ENCODE data around the gene TLR9.
"Not testable (repeated sequence)": the region's sequence is repeated elsewhere in the genome, so short reads cannot be mapped to it uniquely, and the experiment has no call there.

TLR9 gene

DNA sequence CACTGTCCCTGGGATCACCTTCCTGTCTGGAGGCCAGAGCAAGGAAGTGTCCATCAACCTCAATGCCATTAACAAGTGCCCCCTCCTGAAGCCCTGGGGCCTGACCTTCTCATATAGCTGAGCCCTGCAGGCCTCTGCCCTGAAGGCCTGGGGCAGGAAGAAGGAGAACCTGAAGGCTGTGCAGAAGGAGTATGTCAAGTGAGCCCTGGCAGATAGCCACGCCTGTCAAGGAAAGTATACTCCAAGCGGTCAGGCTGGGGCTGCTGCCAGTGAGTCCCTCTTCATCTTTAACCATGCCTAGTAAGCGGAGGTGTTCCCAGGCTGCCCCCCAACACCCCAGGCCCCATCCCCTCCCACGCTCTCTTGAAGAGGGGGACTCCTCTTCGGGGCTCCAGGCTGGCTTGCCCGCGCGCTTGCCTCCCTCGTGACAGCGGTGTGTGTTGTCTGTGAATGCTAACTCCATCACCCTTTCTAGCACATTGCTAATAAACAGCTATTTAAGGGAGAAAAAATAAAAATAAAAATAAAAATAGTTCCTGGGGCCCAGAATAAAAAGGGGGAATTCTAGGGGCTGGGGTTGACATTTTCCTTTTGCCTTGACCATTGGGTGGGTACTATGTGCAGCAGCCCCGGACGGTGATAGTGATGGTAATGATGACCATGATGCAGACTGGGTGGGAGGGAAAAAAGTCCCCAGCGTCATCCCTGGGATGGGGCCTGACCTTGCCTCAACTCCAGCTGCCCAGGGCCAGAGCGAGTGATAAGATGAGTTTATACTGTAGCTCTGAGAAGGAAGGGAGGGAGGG is 30.8 kb downstream of the TLR9 start:
- no peak for DNase-seq

DNA sequence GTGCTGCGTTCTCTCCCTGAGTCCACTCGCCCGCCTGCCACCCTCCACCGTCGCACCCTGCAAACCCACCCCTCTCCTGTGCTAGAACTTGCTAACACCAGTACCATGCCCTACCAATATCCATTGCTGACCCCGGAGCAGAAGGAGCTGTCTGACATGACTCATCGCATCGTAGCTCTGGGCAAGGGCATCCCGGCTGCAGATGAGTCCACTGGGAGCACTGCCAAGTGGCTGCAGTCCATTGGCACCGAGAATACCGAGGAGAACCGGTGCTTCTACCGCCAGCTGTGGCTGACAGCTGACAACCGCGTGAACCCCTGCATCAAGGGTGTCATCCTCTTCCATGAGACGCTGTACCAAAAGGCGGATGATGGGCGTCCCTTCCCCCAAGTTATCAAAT is 32.4 kb downstream of the TLR9 start:
- no peak for DNase-seq

DNA sequence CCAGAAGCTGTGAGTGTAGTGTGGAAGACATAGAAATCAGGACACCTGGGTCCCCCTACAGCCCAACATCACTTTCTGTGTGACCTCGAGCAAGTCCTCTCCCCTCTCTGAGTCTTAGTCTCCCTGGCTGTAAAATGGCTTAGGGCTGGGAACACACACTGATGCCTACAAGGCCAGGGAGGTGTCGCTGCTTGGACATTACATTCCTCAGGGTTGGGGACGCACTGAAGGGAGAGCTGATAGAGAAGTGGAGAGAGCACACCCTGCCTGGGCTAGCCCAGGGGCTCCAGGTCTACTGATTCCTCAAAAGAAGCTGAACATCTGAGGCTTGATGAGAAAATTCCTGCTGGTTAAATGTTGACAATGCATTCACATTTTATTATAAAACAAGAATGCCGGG is 33.8 kb downstream of the TLR9 start:
- DNase-seq, result no peak

DNA sequence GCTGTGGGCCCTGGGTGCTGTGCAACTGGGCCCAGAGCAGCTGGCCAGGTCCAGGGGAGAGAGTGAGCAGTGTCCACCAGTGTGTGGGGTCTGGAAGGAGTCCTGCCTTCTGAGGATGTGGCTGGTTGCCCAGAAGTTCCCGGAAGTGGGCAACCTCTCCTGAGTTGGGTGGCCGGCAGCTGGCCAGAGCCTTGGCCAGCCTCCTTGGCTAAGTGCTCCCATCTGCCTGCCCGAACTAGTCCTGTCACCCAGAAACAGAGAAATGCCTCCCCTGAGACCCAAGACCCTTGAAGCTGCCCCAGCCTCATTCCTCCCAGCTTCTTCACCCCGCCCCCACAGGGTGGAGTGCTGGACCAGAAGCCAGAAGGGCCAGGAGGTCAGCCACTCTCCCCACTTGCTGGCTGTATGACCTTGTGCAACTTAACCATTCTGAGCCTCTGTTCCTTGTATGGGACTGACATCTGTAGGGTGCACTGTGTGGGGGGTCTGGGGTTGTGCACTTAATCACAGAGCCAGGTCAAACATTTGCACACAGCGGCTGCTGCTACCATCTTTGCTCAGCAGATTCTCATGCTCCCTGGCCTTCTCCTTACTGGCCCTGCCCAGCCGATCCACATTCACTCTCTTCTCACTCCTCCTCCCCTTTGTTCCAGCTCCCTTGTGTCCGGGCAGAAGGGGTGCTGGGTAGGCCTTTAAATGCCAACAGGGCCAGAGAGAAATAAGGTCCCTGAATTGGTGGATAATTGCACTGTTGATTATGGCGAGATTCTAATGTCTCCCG is 35.0 kb downstream of the TLR9 start:
- DNase-seq, result no peak

DNA sequence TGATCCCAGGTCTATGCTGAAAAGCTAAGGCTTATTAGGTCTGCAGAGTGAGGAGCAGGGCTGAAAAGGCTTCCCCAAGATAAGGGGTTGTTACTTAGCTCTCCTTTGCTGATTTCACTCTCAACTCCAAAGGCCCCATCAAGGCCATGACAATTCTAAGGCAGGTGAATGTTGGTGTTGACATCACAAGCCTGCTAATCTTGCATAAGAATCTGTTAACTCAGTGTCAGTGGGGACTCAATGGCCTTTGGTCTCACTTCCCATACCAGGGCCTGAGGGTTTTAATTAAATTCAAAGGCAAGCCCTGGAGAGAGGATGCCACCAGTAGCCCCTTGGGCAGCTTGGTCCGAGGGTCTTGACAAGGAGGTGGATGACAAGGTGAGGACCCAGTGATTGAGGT is 36.9 kb downstream of the TLR9 start:
- no peak for DNase-seq

DNA sequence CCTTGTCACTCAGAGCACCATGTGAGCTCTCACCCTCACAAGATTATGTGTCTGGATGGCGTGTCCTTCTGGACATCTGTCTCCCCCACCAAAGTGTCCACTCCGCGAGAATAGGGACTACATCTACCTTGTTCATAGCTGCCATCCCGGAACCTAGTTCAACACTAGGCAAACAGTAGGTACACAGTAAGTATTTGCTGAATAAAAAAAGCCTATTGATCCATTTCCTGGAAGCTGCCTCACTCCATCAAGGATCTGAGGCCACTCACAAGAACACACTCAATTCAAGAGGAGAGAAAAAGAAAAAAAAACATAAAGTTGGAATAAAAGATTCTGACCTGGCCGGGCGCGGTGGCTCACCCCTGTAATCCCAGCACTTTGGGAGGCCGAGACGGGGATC is 38.7 kb downstream of the TLR9 start:
- no peak for DNase-seq

DNA sequence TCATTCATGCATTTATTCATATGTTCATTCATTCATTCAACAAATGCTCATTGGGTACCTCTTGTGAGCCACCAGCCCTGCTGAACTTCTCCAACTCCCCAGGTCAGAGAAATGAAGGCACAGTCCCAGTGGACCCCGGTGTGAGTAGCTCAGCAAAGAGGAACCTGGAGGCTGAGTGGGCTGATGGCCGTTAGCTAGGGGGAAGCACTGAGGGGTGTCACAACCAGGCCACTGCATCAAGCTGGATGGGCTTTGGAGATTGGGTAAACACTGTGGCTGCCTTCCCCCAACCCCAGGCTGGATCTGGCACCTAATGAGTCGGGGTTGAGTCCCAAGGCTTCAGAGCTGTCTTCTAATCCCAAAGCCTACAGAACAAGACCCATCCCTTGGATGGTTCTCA is 39.6 kb downstream of the TLR9 start:
- DNase-seq, result no peak

DNA sequence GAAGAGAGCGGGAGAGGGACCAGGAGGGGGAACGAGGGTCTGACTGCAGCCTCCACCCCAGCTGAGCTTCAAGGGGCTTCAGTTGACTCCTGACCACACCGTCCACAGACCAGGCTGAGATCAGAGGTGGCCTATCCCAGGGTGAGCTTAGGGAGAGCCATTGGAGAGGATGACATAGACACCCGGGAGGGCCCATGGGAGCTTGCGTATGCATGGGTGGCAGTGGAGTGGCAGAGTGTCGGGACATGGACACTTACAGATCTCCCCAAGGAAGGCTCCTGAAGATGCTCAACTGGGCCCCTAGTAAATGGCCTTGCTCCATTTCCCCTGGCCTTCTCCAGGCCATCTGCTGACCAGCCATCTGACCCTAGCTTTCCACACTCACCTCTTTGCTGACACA is 40.1 kb downstream of the TLR9 start:
- DNase-seq, result no peak

DNA sequence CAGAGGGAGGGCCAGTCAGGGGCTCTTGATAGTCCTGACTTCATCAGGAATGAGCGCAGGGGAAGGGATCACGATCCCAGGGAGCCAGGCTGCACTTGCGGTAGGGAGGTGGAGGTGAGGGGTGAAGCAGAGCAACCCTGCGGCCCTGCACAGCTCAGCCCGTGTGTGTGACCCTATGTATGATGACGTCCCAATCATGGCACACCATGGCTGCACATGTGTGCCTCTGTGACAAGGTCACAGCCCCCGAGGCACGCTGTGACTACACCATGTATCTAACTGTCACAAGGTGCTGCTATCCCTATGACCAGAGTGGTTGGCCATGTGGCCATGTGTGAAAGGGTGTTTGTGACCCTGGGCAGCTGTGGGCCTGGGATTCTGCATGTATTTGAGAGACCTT is 40.8 kb downstream of the TLR9 start:
- DNase-seq, result no peak

DNA sequence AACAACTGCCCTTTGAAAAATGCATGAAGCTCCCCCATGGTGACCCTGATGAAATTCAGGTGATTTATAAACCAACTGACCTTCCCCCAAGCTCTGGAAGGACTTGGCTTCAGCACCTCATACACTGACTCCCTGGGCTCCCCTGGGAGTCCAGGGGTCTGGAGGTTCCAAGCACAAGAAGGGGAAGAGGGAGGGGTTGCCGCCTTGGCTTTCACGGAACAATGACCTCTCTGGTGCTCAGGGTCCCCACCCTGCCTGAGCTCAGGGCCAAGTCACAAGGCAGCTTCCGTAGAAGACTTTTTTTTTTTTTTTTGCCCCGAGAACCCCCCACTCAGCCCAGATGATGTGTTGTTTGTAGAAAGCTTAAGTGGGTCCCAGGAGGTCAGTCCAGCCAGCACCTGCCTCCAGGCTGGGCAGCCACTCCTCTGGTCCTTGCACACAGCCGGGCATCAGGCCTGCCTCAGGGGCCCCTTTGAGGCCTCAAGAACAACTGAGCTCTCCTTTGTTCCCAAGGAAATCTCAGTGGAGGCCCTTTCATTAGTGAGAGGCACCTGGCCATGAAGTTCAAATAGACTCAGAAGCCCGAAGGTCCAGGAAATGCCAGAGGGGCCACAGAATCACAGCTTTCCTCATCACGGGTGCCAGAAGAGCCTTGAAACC is 41.5 kb downstream of the TLR9 start:
- no peak for DNase-seq

DNA sequence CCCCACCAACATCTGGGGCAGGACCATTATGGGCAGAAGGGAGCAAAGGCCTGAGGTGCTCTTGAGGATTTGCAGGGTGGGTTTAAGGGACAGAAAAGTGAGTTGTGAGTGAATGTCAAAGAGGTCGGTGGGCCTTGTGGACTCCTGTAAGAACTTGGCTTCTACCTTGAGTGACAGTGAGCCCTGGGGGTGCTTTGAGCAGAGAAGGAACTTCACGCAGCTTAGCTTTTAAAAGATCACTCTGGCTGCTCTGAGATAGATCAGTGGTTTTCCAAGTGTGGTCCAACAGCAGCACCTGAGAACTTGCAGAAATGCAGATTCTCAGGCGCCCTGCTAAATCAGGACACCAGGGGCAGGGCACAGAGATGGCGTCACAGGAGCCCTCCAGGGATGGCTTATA is 42.8 kb downstream of the TLR9 start:
- DNase-seq, result no peak

DNA sequence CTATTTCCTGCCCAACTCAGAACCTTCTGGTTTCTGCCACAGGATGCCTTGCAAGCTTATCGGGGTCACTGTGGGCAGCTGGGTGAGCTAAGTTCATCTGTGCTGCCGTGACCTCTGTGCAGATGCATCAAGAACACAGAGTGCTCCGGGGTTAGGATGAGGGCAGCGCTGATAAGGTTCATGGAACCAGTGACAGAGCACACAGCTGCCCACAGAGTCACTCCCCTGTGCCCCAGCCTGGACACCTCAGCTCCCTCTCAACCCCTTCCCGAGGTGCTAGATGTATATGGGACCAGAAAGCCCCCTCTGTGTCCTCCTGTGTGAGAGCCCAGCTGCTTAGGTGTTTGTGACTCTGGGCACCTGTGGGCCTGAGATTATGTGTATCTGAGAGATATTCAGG is 43.2 kb downstream of the TLR9 start:
- DNase-seq, result no peak

DNA sequence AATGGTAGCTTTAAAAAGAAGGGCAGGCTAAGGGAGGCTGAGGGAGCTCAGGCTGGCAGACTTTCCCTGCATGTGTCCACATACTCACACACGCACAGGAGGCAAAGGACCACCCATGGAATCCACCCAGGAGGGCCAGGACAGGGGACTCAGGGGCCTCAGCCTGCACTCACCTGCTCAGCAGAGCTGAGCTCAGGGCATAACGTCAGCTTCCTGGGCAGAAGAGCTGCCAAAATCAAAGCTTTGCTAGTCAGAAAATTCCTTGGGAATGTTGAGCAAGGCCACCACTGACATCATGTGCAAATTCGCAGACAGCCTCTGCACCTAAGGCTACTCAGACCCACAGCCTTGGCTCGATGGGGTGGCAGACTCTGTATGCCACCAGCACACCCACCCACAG is 43.9 kb downstream of the TLR9 start:
- no peak for DNase-seq

DNA sequence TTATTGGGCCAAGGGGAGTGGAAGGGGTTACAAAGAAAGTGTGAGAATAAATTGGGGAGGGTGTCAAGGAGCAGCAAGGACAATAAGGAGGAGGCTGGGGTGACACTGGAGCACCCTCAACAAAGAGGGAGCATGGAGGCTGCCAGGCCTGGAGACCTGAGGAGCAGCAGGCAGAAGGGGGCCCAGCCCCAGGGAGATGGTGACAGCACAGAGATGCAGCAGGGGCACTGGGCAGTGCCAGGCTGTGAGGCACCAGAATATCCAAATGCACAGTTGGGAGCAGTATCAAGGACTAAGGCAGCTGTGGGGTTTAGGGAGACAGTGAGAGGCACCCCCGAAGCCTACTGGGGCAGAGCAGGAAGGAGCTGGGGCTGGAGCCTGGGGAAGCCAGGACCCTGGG is 46.9 kb downstream of the TLR9 start:
- DNase-seq, result no peak

DNA sequence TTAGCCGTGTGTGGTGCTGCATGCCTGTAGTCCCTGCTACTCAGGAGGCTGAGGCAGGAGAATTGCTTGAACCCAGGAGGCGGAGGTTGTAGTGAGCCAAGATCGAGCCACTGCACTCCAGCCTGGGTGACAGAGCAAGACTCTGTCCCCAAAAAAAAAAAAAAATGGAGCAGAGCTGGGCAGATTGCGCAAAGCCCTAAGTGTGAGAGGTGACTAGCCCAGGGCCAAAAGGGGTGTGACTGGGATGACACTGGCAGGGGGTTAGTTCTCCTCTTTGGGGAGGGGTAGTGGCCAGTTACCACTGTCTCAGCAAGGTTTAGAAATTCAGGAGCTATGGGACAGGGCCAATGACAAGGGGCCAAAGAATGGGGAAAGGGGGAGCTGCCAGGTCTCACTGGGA is 47.3 kb downstream of the TLR9 start:
- not testable (repeated sequence) for DNase-seq

DNA sequence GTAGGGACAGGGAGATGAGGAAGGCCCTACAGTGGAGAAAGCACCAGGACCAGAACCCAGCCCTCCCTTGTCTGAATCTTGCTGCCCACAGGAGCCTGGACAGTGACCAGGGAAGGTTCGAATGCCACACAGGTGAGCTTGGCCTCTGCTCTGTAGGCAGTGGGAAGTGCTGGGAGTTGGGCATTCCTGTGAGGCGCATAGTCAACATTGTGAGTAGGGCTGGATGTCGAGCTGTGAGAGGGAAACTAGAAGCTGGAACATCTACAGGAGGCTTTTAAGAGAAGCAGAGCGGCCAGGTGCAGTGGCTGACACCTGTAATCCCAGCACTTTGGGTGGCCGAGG is 47.8 kb downstream of the TLR9 start:
- no peak for DNase-seq

DNA sequence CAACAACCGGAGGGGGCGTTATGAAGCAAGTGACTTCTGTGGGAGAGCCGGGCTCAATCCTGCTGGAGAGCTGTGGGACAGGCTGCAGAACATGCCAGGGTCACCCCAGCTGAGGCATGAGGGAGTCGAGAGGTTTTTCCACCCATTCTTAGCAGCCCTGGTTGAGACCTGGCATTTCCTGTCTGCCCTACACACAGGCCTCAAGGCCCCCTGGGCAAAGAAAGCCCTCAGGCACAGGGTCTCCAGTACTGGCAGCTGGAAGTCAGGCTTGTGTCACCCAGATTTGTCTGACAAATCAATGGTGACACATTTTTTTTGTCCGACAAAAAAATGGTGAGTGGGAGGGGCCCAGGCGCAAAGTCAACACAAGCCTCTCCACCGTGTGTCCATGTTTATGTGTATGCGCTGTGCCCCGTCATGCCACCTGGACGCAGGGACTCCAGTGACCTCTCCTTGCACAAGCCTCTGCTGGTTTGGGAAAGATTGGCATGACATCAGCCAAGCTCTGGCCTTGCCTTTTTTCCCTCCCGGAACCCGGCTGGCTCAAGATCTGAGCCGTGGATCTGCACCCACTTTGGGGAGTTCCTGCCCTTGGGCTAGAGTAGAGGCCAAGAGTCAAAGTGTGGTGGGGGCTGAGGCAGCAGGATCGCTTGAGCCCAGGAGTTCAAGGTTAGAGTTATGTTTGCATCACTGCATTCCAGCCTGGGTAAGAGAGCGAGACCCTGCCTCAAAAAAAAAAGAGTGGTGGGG is 48.3 kb downstream of the TLR9 start:
- DNase-seq, result no peak

DNA sequence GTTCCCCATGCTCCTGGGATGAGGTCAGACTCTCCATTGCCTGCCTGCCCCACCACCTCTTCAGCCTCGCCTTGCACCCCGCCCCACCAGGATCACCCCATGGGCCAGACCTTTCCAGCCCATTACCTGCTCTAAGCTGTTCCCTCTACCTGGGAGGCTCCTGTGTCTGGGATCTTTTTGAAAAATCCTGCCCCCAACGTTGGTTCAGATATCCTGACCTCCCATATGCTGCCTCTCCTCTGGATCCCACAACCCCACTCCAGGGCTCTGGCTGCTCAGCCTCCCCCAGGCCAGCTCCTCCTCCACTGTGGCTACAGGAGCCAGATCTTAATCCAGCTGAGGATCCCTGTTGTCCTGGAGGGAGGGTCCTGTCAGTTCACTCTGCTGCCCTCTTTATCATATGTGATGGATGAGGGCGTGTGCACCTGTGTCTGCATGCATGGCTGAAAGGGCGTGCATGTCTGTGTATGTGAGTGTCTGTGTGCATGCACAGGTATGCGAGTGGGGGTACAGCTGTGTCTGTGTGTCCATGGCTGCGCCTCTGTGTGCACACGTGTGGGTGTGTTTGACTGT is 49.2 kb downstream of the TLR9 start:
- no peak for DNase-seq

DNA sequence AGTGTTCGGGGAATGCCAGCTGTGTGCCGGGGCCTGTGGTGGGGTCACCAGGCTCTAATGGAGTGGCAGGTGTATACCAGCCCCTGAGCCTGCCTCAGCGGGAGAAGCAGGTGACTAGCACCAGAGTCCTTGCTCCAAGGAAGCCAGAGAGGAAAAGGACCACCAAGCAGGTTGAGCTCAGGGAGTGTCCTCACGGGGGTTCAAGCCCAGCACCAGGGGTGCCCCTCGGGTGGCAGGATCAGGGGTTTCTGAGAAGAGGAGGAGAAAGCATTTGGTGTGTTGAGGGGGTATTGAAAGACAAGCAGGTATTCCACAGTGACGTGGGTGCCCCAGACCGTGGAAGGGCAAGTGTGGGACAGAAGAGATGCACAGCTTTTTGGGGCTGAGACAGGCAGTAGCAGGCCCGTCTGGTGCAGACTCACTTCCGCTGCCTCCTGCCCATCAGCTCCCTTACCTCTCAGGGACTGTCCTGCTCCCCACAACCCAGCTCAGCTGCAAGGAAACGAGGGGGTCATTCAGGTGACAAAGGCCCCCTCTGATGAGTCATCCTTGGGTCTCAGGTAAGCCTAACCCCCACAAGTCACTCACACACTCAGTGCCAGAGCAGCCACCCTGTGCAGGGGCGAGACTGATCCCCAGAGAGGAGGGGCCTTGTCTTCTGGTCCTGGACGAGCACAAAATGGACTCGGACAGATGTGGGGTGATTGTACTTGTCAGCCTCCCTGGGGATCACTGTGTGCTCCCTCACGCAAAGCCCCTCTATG is 49.8 kb downstream of the TLR9 start:
- DNase-seq, result no peak

DNA sequence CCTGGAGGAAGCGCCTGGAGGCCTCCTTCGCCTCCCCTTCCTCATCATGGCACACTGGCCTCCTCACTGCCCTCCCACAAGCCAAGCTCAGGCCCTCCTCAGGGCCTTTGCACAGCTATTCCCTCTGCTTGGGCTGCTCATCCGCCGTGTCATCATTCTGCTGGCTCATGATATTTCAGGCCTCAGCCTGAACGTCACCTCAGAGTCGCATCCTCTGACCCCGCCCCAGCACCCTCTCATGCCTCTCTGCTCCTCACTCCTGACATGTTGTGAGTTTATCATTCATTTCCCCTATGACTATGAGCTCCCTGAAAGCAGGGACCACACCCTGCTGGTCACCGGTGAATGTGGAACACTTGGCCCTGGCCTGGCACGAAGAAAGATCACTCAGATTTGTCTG is 50.5 kb downstream of the TLR9 start:
- DNase-seq, result no peak

DNA sequence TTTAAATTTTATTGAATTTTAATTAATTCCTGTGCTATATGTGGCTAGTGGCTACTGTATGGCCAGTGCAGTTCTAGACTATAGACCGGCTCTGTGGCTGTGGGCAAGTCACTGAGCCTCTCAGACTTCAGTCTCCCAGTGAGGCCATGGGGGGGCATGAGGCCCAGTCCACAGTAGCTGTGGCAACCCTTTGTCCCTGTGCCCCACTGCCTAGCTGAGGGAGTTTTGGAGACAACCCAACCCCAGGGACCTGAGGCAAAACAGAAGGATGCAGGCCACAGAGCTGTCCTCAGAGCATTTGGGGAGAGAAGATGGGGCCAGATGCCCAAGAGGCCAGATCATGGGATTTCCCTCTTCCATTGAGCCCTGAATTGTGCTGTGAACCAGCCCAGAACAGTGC is 52.3 kb downstream of the TLR9 start:
- no peak for DNase-seq

DNA sequence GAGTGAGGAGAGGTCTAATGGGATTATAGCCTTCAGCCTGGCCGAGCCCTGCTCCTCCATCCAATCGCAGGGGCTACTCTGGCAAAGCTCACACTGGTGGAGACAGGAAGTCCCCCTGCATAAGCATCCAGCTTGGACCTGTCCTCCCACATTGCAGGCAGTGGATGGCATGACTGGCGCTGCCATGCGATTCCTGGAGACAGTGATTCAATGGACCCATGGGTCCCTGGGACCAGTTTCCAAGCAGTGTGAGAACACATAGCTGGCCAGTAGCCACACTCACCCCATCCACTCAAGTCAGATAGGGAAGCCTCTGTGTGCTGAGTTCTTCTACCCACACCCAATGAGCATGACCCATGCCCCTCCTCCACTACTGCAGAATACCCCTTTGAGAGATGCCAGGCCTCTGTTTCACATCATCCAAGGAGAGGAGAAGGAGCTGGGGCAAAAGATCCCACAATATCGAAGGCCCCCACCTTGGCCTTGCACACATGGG is 53.1 kb downstream of the TLR9 start:
- DNase-seq, result no peak

All from NCI-H187 treated with DMSO at 0.1 percent for 48 hours (cell line).